C4-2B (cell line): ENCODE results near the gene C11orf86.
A peak's percentile ranks its signal among the peaks of the same experiment; 100 is the strongest.

ENCODE experiments used
- H3K27ac ChIP-seq: fragments of 450-650 bp; 2 replicates; pipeline ENCODE4 v1.5.1; 2017
- CTCF ChIP-seq: fragments of 450-650 bp; conservative IDR thresholded peaks from 2 replicates; pipeline ENCODE4 v1.5.1; 2017; ENCODE audit warnings: mild to moderate bottlenecking
- ZFX ChIP-seq: fragments of 450-650 bp; IDR thresholded peaks from 2 replicates; pipeline ENCODE4 v1.6.1; 2017

The C11orf86 gene

GRCh38 chr11:66976028-66976467 is 944 bp downstream of the C11orf86 start:
- H3K27ac ChIP-seq, result no peak overlapping the region
- no peak for TF ChIP-seq ZFX
- TF ChIP-seq CTCF, result peak; percentile 80

GRCh38 chr11:66976925-66977324 is 1.8 kb downstream of the C11orf86 start:
- TF ChIP-seq CTCF (no peak), ZFX (no peak)
- H3K27ac ChIP-seq, result no peak overlapping the region

DNA sequence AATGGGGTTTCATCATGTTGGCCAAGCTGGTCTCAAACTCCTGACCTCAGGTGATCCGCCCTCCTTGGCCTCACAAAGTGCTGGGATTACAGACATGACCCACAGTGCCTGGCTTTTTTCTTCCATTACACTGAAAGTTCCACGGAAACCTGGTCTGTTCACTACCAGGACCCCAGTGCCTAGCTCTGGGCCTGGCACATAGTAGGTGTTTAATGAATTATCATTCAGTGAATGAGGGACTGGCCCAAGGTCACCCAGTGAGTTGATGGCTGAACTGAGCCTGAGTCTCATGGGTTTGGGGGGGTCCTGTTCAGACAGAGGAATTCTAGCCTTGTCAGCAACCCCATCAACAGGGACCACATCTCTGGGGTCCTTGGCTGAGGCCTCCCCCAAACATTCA is 3.1 kb downstream of the C11orf86 start:
- TF ChIP-seq ZFX, result no peak
- TF ChIP-seq CTCF, result no peak
- no peak overlapping the region for H3K27ac ChIP-seq

DNA sequence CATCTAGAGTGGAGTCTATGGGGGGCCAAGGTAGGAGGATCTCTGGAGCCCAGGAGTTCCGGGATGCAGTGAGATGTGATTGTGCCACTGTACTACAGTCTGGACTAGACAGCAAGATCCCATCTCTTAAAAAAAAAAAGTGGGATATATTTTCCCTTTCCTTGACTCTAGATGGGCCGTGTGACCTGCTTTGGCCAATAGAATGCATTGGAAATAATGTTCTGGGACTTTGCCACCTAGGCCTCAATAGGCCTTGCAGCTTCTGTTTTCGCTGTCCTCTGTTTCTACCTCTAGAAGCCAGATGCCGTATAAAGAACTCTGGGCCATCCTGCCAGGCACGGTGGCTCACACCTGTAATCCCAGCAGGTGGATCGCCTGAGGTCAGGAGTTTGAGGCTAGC is 3.6 kb downstream of the C11orf86 start:
- no peak overlapping the region for H3K27ac ChIP-seq
- TF ChIP-seq CTCF, result no peak
- TF ChIP-seq ZFX, result no peak

GRCh38 chr11:66979336-66979980 is 4.4 kb downstream of the C11orf86 start:
- TF ChIP-seq ZFX (no peak), CTCF (no peak)
- no peak overlapping the region for H3K27ac ChIP-seq

DNA sequence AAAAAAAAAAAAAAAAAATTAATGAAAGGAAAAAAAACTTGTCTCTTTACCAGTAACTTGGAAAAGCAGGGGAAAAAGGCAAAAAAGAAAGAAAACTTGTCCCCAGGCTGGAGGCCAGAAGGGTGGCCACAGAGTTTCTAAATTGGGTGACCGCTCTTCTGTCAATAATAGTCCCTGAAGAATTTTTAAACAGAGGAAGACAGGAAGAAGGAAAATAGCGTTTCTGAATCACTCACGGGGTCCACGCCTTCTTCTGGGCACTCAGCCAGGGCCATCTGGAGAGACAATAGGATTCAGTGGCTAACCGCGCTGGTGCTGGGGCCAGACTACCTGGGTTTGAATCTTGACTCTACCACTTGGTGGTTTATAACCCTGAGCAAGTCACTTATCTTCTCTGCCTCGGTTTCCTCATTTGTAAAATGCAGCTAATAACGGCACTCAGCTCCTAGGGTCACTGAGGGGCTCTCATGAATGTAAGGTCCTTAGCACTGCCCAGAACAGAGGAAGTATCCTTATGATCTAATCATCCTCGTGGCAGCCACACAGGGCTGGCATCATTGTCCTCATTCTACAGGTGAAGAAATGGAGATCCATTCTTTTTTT is 7.0 kb downstream of the C11orf86 start:
- no peak overlapping the region for H3K27ac ChIP-seq

More for the DNA sequence above, 7.0 kb downstream of the C11orf86 start:
- no peak for TF ChIP-seq CTCF
- no peak for TF ChIP-seq ZFX
